Measurements from ENCODE around the gene UNK.

Gene UNK

GRCh38 chr17:75829747-75830146 is 45.1 kb downstream of the UNK start:
- H3K4me3 ChIP-seq (ENCODE audit: low read depth, low read length), result no peak overlapping the region
- TF ChIP-seq CTCF (IDR thresholded peaks at IDR 0.05; ENCODE audit: insufficient read depth, low read length, missing control alignments), result no peak
- ChIA-PET CTCF (interaction anchor here (0.9 to 6.6 kb wide), 18 partner anchors 9 to 77 kb away, joined by 3 to 87 read pairs (median 4); partner anchors contain the start of genes GALK1 and UNC13D), POLR2A (interaction anchor here (0.6 kb wide), 1 partner anchor 27 kb away, joined by 3 read pairs; no protein-coding TSS in a partner anchor)
- DNase-seq (ENCODE audit: low read depth, low spot score), result no peak

DNA sequence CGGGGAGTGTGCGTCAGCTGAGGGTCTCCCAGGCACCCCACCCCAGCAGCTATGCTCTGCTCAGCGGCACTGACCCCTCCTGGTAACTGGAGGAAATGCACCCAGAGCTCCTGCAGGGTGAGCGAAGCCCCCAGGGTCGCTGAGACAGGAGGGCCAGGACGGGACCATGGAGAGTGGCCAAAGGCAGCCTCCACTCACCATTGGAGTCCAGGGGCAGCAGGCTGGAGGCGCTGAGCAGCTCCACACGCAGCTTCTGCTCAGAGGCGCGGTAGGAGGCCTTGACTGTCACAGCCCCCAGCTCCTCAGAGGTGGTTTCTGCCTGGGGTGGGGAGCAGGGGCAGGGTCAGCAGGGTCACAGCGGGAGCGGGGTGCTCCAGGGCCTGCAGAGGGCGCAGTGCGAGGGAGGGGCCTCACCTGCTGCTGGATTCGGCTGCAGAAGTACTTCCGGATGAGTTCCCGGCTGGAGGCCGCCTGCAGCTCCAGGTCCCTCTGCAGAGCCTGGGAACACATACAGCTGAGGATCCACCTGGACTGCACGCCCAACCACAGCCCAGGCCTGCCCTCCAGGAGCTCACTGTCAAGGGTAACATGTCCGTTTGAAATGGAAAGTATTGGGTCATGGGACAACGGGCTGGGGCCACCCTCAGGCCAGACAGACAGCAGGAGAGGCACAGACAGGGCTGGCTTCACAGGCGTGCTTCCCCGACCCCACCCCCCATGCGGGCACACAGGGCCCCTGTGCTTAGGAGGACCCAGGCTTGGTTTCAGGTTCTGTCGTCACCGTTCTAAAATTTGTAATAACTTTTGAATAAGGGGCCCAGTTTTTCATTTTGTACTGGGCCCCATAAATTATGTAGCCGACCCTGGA is 45.8 kb downstream of the UNK start:
- CTCF ChIA-PET, result interaction anchor here (0.9 to 6.6 kb wide), 20 partner anchors 10 to 197 kb away, joined by 3 to 87 read pairs (median 4); partner anchors contain the start of genes GALK1, SMIM5 and UNC13D

GRCh38 chr17:75831032-75831571 is 46.5 kb downstream of the UNK start:
- CTCF ChIA-PET, result interaction anchor here (1.0 to 6.6 kb wide), 8 partner anchors 10 to 198 kb away, joined by 3 to 87 read pairs (median 10); partner anchors contain the start of genes GALK1, SMIM5 and UNC13D

More for the DNA sequence above, 45.8 kb downstream of the UNK start:
- no peak overlapping the region for H3K4me3 ChIP-seq (ENCODE audit: low read depth, low read length)
- POLR2A ChIA-PET, result interaction anchor here (0.6 to 1.0 kb wide), 3 partner anchors 25 to 54 kb away, joined by 3 read pairs; partner anchors contain the start of gene WBP2
- peak; percentile 42 for TF ChIP-seq CTCF (IDR thresholded peaks at IDR 0.05; ENCODE audit: insufficient read depth, low read length, missing control alignments)
- no peak for DNase-seq (ENCODE audit: low read depth, low spot score)

GRCh38 chr17:75832164-75832651 is 47.6 kb downstream of the UNK start:
- POLR2A ChIA-PET, result interaction anchor here (0.6 to 1.4 kb wide), 2 partner anchors 30 to 52 kb away, joined by 3 to 4 read pairs; no protein-coding TSS in a partner anchor
- no peak overlapping the region for H3K4me3 ChIP-seq (ENCODE audit: low read depth, low read length)
- CTCF ChIA-PET, result interaction anchor here (1.2 to 7.5 kb wide), 3 partner anchors 14 to 69 kb away, joined by 3 to 52 read pairs (median 3); partner anchors contain the start of genes UNC13D and WBP2
- TF ChIP-seq CTCF (IDR thresholded peaks at IDR 0.05; ENCODE audit: insufficient read depth, low read length, missing control alignments), result no peak
- no peak for DNase-seq (ENCODE audit: low read depth, low spot score)

More at GRCh38 chr17:75831032-75831571, 46.5 kb downstream of the UNK start:
- no peak for TF ChIP-seq CTCF (IDR thresholded peaks at IDR 0.05; ENCODE audit: insufficient read depth, low read length, missing control alignments)
- H3K4me3 ChIP-seq (ENCODE audit: low read depth, low read length), result no peak overlapping the region
- DNase-seq (ENCODE audit: low read depth, low spot score), result no peak
- POLR2A ChIA-PET, result interaction anchor here (0.9 to 1.0 kb wide), 2 partner anchors 24 to 55 kb away, joined by 3 read pairs; partner anchors contain the start of gene WBP2

DNA sequence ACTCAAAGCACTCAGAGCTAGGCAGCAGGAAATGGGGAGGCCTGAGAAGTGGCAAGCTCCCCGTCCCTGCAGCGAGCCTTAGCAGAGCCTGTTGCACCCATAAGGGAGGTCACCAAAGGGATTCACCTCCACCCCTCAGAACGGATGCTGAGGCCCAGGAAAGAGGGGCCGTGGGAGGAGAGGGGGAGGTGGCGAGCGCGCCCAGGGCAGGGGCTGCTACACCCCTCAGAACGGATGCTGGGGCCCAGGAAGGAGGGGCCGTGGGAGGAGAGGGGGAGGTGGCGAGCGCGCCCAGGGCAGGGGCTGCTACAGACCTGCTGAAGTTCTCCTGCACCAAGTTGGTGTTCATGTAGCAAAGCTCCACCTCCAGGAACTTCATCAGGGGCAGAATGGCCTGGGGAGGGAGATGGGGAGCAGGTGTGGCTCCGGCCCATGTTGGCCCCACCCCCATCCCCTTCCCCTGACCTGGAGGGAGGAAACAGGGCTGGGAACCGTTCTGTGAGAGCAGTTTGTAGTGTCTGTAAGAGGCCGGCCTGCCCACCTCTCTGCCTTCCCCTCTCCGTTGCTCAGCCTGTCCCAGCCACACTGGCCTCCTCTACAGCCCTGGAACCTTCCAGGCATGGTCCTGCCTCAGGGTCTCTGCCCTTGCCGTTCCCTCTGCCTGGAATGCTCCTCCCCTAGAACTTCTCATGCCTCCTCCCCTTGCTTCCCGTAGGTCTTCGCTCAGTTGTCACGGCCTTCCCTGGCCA is 48.2 kb downstream of the UNK start:
- no peak for TF ChIP-seq CTCF (IDR thresholded peaks at IDR 0.05; ENCODE audit: insufficient read depth, low read length, missing control alignments)
- DNase-seq (ENCODE audit: low read depth, low spot score), result no peak
- H3K4me3 ChIP-seq (ENCODE audit: low read depth, low read length), result no peak overlapping the region
- POLR2A ChIA-PET, result interaction anchor here (0.6 to 1.4 kb wide), 2 partner anchors 31 to 53 kb away, joined by 3 to 4 read pairs; no protein-coding TSS in a partner anchor
- CTCF ChIA-PET, result interaction anchor here (0.7 to 7.5 kb wide), 5 partner anchors 6 to 69 kb away, joined by 3 to 52 read pairs (median 3); partner anchors contain the start of genes UNC13D and WBP2
